ENCODE data around the gene INO80.

DNA sequence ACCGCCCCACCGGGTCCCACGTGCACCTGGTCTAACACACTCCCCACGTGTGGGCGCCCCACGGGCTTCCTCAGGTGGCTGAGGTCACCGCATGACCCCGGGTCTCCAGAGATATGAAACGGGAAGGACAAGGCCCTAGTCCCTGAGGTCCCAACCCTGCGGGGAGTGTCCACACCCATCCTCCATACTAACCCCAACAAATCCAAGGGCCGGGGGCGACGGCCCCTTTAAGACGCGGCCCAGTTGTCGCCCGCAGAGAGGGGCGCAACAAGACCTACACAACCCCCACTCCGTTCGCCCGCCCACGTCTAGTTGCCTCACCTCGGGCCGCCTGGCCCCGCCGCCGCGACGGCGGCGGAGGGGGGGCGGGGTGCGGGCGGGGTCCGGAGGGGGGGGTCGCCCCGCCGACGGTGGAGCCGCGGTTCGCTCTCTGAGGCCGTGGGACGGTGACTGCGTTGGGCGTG lies 396 bp downstream of the INO80 start:
- TF ChIP-seq, protein P1, sequence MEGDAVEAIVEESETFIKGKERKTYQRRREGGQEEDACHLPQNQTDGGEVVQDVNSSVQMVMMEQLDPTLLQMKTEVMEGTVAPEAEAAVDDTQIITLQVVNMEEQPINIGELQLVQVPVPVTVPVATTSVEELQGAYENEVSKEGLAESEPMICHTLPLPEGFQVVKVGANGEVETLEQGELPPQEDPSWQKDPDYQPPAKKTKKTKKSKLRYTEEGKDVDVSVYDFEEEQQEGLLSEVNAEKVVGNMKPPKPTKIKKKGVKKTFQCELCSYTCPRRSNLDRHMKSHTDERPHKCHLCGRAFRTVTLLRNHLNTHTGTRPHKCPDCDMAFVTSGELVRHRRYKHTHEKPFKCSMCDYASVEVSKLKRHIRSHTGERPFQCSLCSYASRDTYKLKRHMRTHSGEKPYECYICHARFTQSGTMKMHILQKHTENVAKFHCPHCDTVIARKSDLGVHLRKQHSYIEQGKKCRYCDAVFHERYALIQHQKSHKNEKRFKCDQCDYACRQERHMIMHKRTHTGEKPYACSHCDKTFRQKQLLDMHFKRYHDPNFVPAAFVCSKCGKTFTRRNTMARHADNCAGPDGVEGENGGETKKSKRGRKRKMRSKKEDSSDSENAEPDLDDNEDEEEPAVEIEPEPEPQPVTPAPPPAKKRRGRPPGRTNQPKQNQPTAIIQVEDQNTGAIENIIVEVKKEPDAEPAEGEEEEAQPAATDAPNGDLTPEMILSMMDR (IDR thresholded peaks at IDR 0.05) = no peak
- TF ChIP-seq POLR2AphosphoS5 (IDR thresholded peaks at IDR 0.05) (no peak), POLR2A (IDR thresholded peaks at IDR 0.05) (no peak), EP300 (IDR thresholded peaks at IDR 0.05) (no peak)

Measured in upper lobe of left lung (tissue), 4 donors.